GM12891 (cell line): Measurements from ENCODE around the gene RPL10.

Source experiments
- DNase-seq: peaks from one replicate; pipeline ENCODE4 v3.0.0; 2011; ENCODE audit warnings: low spot score; ENCODE audit not compliant: insufficient read length
- FAIRE-seq: peaks from 2 replicates; lab custom pipeline; 2011; peaks lifted over from hg19 to GRCh38; lab: Jason Lieb, UNC
- PAX5 ChIP-seq: IDR thresholded peaks from 2 replicates; pipeline ENCODE4 v1.6.1; 2011; ENCODE audit warnings: low read length, moderate library complexity, mild to moderate bottlenecking; ENCODE audit not compliant: insufficient read depth, severe bottlenecking
- POLR2A ChIP-seq: IDR thresholded peaks from 2 replicates; pipeline ENCODE4 v1.6.1; 2011; ENCODE audit warnings: low read depth, low read length, control low read depth
- POLR2AphosphoS5 ChIP-seq: IDR thresholded peaks from 2 replicates; pipeline ENCODE4 v1.6.1; 2011; ENCODE audit warnings: low read depth, low read length, control low read depth
- POU2F2 ChIP-seq: IDR thresholded peaks from 2 replicates; pipeline ENCODE4 v1.6.1; 2011; ENCODE audit warnings: low read depth, mild to moderate bottlenecking, control low read depth, low read length, moderate library complexity
- SPI1 ChIP-seq: IDR thresholded peaks from 2 replicates; pipeline ENCODE4 v1.6.1; 2011; ENCODE audit warnings: low read depth, low read length, control low read depth
- TAF1 ChIP-seq: IDR thresholded peaks from 2 replicates; pipeline ENCODE4 v1.6.1; 2011; ENCODE audit warnings: low read depth, low read length, control low read depth

Gene RPL10

GRCh38 chrX:154368630-154369448 lies 29.3 kb upstream of the RPL10 start:
- DNase-seq = peak; percentile 51
- FAIRE-seq = peak; percentile 90
- TF ChIP-seq SPI1 (peak; percentile 43), POU2F2 (no peak), PAX5 (no peak)

- FAIRE-seq = peak; percentile 76
- DNase-seq = no peak
- TF ChIP-seq TAF1 = no peak
- no peak for TF ChIP-seq PAX5
- TF ChIP-seq POLR2AphosphoS5 = no peak
- no peak for TF ChIP-seq POLR2A
- no peak for TF ChIP-seq POU2F2
- TF ChIP-seq SPI1 = no peak
Measured at GRCh38 chrX:154369449-154370299, 28.5 kb upstream of the RPL10 start.

- FAIRE-seq (no peak), DNase-seq (no peak)
- TF ChIP-seq POLR2AphosphoS5 (no peak), SPI1 (no peak)
Measured at GRCh38 chrX:154370300-154371016, 27.7 kb upstream of the RPL10 start.

- DNase-seq = peak; percentile 67
- peak; percentile 94 for FAIRE-seq
- TF ChIP-seq POLR2AphosphoS5 (peak; percentile 86), POLR2A (peak; percentile 92), POU2F2 (peak; percentile 12; the same call in 1 of the 2 replicates), PAX5 (no peak), TAF1 (peak; percentile 27; the same call in 1 of the 2 replicates), SPI1 (no peak)
Measured at GRCh38 chrX:154371017-154371788, 27.0 kb upstream of the RPL10 start.

- DNase-seq = no peak
- TF ChIP-seq SPI1 (no peak), PAX5 (no peak), TAF1 (no peak), POU2F2 (no peak), POLR2A (no peak), POLR2AphosphoS5 (no peak)
- FAIRE-seq = peak; percentile 69
Measured at GRCh38 chrX:154371789-154372300, 26.3 kb upstream of the RPL10 start.

- FAIRE-seq (peak; percentile 78), DNase-seq (no peak)
- TF ChIP-seq POLR2A (no peak), POU2F2 (no peak), POLR2AphosphoS5 (no peak), PAX5 (no peak), SPI1 (no peak), TAF1 (no peak)
Measured at GRCh38 chrX:154372612-154373022, 25.6 kb upstream of the RPL10 start.

DNA sequence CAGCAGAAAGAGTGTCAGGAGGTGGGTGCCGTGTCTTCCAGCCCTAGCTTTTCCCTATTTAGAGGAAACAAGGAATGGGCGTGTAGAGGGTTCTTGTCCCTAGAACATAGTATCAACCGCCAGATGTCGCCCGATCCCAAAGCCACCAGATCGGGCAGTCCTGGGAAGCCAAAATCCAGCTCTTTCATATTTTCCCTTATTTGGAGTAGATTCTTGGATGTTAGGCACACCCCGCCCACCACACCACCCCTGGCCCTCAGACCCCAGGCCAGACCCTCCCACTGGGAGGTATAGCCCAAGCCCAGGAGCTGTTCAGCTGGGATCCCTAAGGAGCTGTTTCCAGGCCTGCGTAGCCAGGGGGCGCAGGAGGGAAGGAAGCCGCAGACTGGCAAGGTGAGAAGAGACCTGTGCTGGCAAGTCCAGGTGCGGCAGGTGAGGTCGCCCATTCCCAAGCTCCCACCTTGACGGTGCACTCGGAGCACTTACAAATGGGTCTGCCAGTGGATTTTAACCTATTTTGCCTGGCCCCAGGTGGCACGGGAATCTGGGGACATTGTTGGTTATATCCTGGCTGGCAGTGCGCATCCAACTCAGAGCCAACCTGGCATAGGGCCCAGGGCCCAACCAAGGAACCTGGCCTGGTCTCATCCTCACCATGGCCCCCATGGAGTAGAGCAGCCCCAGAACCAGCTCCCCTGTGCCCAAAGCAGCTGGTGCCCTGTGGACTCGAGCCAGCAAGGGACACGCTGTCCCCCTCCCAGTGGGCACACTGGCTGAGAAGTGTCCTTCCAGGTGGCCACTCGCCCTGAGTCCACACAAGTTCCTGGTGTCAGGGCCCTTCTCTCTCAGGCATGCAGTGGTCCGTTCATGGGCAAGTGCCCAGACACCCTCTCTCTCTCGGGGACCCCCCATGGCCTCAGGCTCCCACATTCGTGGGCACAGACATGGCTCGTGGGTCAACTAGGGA lies 24.6 kb upstream of the RPL10 start:
- no peak for DNase-seq
- no peak for FAIRE-seq
- TF ChIP-seq TAF1 (no peak), SPI1 (no peak), POLR2A (no peak), POLR2AphosphoS5 (no peak)

GRCh38 chrX:154374313-154375155 lies 23.6 kb upstream of the RPL10 start, which contains the start of gene FLNA:
Gene FLNA, minus strand, starts transcription at chrX:154374634. Its CDS starts 3,389 bp downstream, at chrX:154371245.
- FAIRE-seq = peak; percentile 82
- DNase-seq = no peak
- TF ChIP-seq TAF1 (no peak), SPI1 (no peak), POLR2A (no peak), POU2F2 (no peak), PAX5 (no peak), POLR2AphosphoS5 (no peak)
